ENCODE data around the gene SPACA4. TPM values are rescaled to one million over a fixed set of nuclear protein-coding genes. Genes with fewer than 3 reads are reported as not detected.
A peak's percentile ranks its signal among the peaks of the same experiment; 100 is the strongest.

The SPACA4 gene
- total RNA-seq, 1 donor, result not detected

DNA sequence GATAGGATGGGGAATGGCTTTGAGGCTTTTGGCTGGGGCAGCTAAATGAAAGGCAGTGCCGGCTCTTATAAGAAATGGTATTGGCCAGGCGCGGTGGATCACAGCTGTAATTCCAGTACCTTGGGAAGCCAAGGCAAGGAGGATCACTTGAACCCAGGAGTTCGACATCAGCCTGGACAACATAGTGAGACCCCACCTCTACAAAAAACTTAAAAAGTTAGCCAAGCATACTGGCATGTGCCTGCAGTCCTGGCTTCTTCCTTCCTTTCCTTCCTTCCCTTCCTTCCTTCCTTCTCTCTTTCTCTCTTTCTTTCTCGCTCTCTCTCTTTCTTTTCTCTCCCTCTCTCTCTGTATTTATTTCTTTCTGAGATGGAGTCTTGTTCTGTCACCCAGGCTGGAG, 36.3 kb downstream of the SPACA4 start:
- Histone ChIP-seq H3K4me3 (ENCODE audit: low read length) (no peak overlapping the region), H3K9me3 (ENCODE audit: low read depth, low read length) (no peaks in the 10 kb centered on the region), H3K4me1 (ENCODE audit: insufficient read depth, low read length) (peaks cover 41% of the 10 kb centered on the region), H3K27me3 (ENCODE audit: insufficient read depth, low read length) (no peaks in the 10 kb centered on the region)

- Histone ChIP-seq H3K4me3 (ENCODE audit: low read length) (no peak overlapping the region), H3K9me3 (ENCODE audit: low read depth, low read length) (no peaks in the 10 kb centered on the region), H3K4me1 (ENCODE audit: insufficient read depth, low read length) (peaks cover 40% of the 10 kb centered on the region), H3K27me3 (ENCODE audit: insufficient read depth, low read length) (no peaks in the 10 kb centered on the region)
Observed at GRCh38 chr19:48644355-48644754, 37.8 kb downstream of the SPACA4 start.

DNA sequence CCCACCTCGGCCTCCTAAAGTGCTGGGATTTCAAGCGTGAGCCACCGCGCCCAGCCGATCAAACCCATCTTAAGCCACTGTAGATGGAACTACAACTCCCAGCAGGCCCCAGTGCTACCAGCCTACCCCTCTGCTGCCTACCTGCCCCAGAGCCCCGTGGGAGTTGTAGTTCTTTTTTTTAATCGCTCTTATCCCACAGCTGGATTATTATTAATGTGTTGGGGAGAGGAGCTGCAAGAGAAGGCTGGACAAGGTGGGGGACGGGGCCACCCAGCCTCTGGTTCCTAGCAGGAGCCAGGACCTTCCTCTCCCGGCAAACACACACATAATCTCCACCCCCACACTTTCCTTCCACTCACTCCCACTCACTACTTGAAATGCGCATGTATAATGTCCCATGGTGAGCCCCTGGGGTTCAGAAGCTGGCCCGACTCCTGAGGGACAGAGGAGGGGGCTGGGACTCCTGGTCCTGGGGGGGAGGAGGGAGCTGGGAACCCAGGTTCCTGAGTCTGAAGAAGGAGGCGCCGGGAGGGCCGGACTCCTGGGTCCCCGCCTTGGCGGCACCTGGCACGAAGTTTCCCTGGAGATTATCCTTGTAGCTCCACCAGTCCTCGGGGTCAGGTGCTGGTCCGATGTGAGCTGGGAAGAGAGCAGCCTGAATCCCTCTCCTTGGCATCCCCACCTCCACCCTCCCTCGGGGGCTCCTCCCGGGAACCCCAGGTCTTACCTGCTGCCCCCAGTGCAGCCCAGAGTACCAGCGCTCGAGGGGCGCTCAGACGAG, 38.5 kb downstream of the SPACA4 start:
- Histone ChIP-seq H3K4me1 (ENCODE audit: insufficient read depth, low read length) (peaks cover 42% of the 10 kb centered on the region), H3K4me3 (ENCODE audit: low read length) (peak overlapping the region; percentile 49), H3K9me3 (ENCODE audit: low read depth, low read length) (no peaks in the 10 kb centered on the region), H3K27me3 (ENCODE audit: insufficient read depth, low read length) (no peaks in the 10 kb centered on the region)

GRCh38 chr19:48645620-48646000, 39.1 kb downstream of the SPACA4 start:
- Histone ChIP-seq H3K4me3 (ENCODE audit: low read length) (peak overlapping the region; percentile 49), H3K9me3 (ENCODE audit: low read depth, low read length) (no peaks in the 10 kb centered on the region)

GRCh38 chr19:48646001-48646721, 39.6 kb downstream of the SPACA4 start, which contains the start of gene CA11:
Gene CA11 (minus strand): TSS chr19:48646187. CDS start chr19:48645632, 555 bp downstream.
- no peaks in the 10 kb centered on the region for H3K27me3 ChIP-seq (ENCODE audit: insufficient read depth, low read length)
- H3K4me1 ChIP-seq (ENCODE audit: insufficient read depth, low read length), result peaks cover 42% of the 10 kb centered on the region
- no peaks in the 10 kb centered on the region for H3K9me3 ChIP-seq (ENCODE audit: low read depth, low read length)
- H3K4me3 ChIP-seq (ENCODE audit: low read length), result peak within 1 kb of the TSS; percentile 49

More at GRCh38 chr19:48645620-48646000, 39.1 kb downstream of the SPACA4 start:
- Histone ChIP-seq H3K27me3 (ENCODE audit: insufficient read depth, low read length) (no peaks in the 10 kb centered on the region), H3K4me1 (ENCODE audit: insufficient read depth, low read length) (peaks cover 42% of the 10 kb centered on the region)

DNA sequence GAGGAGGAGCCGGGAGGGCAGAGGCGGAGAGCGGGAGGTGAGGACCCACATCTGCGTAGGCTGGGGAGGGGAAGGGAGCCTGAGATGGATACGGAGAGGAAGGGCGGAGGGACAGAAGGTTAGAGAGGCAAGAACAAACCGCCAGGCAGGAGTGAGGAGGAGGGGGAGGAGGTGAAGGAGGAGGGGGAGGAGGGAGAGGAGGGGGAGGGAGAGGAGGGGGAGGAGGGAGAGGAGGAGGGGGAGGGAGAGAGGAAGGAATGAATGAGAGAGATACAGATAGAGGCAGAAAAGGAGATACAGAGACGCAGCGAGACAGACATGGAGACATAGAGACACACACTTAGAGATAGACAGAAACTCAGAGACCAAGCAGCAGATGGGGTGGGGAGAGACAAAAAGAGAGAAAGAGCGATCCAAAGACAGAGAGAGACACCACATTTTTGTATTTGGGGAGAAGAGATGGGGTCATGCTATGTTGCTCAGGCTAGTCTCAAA, 40.2 kb downstream of the SPACA4 start:
- no peaks in the 10 kb centered on the region for H3K9me3 ChIP-seq (ENCODE audit: low read depth, low read length)
- H3K4me1 ChIP-seq (ENCODE audit: insufficient read depth, low read length), result peaks cover 42% of the 10 kb centered on the region
- H3K4me3 ChIP-seq (ENCODE audit: low read length), result no peak overlapping the region
- H3K27me3 ChIP-seq (ENCODE audit: insufficient read depth, low read length), result no peaks in the 10 kb centered on the region

GRCh38 chr19:48648134-48648533, 41.6 kb downstream of the SPACA4 start:
- Histone ChIP-seq H3K4me3 (ENCODE audit: low read length) (no peak overlapping the region), H3K9me3 (ENCODE audit: low read depth, low read length) (no peaks in the 10 kb centered on the region), H3K27me3 (ENCODE audit: insufficient read depth, low read length) (no peaks in the 10 kb centered on the region), H3K4me1 (ENCODE audit: insufficient read depth, low read length) (peaks cover 46% of the 10 kb centered on the region)

DNA sequence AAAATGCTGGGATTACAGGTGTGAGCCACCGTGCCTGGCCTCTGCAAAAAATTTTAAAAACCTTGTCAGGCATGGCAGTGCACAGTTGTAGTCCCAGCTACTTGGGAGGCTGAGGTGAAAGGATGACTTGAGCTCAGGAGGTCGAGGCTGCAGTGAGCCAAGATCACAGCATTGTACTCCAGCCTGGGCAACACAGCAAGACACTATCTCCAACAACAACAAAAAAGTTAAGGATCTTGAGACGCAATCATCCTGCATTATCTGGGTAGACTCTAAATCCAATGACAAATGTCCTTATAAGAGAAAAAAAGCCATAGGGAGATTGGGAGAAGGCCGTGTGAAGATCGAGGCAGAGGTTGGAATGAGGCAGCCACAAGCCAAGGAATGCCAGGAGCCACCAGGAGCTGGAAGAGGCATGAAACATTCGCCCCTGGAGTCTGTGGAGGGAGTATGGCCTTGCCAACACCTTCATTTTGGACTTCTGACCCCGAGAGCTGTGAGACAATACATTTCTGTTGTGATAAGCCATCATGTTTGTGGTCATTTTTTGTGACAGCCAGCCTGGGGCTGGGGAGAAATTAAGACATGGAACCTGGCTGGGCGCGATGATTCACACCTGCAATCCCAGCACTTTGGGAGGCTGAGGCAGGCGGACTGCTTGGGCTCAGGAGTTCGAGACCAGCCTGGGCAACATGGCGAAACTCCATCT, 44.6 kb downstream of the SPACA4 start:
- no peaks in the 10 kb centered on the region for H3K27me3 ChIP-seq (ENCODE audit: insufficient read depth, low read length)
- H3K4me1 ChIP-seq (ENCODE audit: insufficient read depth, low read length), result peaks cover 26% of the 10 kb centered on the region
- no peak overlapping the region for H3K4me3 ChIP-seq (ENCODE audit: low read length)
- H3K9me3 ChIP-seq (ENCODE audit: low read depth, low read length), result no peaks in the 10 kb centered on the region

GRCh38 chr19:48651683-48652048, 45.1 kb downstream of the SPACA4 start:
- Histone ChIP-seq H3K9me3 (ENCODE audit: low read depth, low read length) (no peaks in the 10 kb centered on the region), H3K4me3 (ENCODE audit: low read length) (no peak overlapping the region), H3K27me3 (ENCODE audit: insufficient read depth, low read length) (no peaks in the 10 kb centered on the region), H3K4me1 (ENCODE audit: insufficient read depth, low read length) (peaks cover 26% of the 10 kb centered on the region)

DNA sequence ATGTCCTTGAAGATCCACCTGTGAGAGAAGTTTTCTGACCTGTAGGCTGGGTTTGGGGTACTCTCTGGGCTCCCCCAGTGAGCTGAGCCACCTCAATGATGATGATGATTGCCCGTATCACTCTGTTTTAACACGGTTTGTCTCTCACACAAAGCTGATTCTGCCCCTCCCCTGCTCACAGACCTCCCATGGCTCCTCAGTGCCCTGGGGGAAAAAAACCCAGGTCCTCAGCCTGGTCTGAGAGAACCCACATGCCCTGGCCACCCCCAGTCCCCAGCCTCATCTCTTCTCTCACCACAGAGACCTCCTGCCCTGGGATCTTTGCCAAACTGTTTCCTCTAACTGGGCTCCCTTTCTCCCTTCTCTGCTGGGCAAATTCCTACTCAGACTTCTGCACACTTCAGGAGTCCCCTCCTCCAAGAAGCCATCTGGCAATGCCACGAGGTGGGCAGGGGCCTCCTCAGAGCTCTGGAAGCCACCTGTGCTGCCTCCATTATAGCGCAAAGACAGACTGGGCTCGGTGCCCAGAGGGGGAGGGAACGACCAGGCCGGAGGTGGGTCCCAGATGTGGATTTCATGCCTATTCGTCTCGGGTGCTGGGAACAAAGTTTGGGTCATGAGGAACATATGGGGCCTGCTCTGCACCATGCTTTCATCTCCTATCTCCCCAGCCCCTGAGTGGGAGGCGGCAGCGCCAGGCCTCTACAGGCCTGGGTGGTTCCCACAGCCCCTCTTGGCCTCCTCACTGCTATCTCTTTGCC, 47.9 kb downstream of the SPACA4 start:
- no peak overlapping the region for H3K4me3 ChIP-seq (ENCODE audit: low read length)
- peaks cover 9% of the 10 kb centered on the region for H3K4me1 ChIP-seq (ENCODE audit: insufficient read depth, low read length)
- no peaks in the 10 kb centered on the region for H3K27me3 ChIP-seq (ENCODE audit: insufficient read depth, low read length)
- H3K9me3 ChIP-seq (ENCODE audit: low read depth, low read length), result no peaks in the 10 kb centered on the region

GRCh38 chr19:48656840-48657474, 50.4 kb downstream of the SPACA4 start:
- Histone ChIP-seq H3K27me3 (ENCODE audit: insufficient read depth, low read length) (no peaks in the 10 kb centered on the region), H3K4me1 (ENCODE audit: insufficient read depth, low read length) (peaks cover 18% of the 10 kb centered on the region), H3K4me3 (ENCODE audit: low read length) (no peak overlapping the region), H3K9me3 (ENCODE audit: low read depth, low read length) (no peaks in the 10 kb centered on the region)

All from mononuclear cell (primary cell).